ENCODE data around the gene CALHM3. TPM values are rescaled to one million over a fixed set of nuclear protein-coding genes. Genes with fewer than 3 reads are reported as not detected.

The CALHM3 gene
- total RNA-seq, 1 experiment from 2014 or later: 2.3 TPM

DNA sequence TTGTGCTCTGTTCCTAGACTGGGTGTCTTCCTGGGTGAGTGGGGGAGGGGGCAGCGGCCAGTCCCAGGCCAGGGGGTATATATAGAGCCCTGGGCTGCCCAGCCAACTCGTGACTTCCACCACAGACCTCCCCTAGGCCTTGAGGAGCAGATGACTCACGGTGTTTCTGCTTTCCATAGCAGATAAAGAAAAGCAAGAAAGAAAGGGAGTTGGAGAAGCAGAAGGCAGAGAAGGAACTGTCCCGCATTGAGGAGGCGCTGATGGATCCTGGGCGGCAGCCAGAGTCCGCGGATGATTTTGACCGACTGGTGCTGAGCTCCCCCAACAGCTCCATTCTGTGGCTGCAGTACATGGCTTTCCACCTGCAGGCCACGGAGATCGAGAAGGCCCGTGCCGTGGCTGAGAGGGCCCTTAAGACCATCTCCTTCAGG is 37.0 kb downstream of the CALHM3 start:
- no peak overlapping the region for H3K4me3 ChIP-seq (ENCODE audit: low read length)
- no peaks in the 10 kb centered on the region for H3K9me2 ChIP-seq (replicated peaks; ENCODE audit: low read length)
- H4K20me1 ChIP-seq (ENCODE audit: low read length): no peaks in the 10 kb centered on the region
- no peak overlapping the region for H3K27ac ChIP-seq (ENCODE audit: low read length)
- POLR2A ChIA-PET (ENCODE audit: unreplicated experiment): no interaction called here
- H3K9me3 ChIP-seq (ENCODE audit: low read length): no peaks in the 10 kb centered on the region
- TF ChIP-seq EZH2 (IDR thresholded peaks at IDR 0.05; ENCODE audit: low read length, unreplicated experiment) (no peak), CTCF (conservative IDR thresholded peaks at IDR 0.05; ENCODE audit: low read depth, low read length) (no peak), EZH2phosphoT487 (IDR thresholded peaks at IDR 0.05; ENCODE audit: borderline replicate concordance, low read length) (no peak)
- no peak overlapping the region for H3K4me2 ChIP-seq (ENCODE audit: low read length)
- H2AFZ ChIP-seq (ENCODE audit: low read length): no peak overlapping the region
- intact Hi-C loops (cut with micrococcal nuclease): no loop called here
- H3K4me1 ChIP-seq (ENCODE audit: insufficient read depth, low read length): no peaks in the 10 kb centered on the region
- CTCF ChIA-PET: no interaction called here
- no peaks in the 10 kb centered on the region for H3K27me3 ChIP-seq (ENCODE audit: low read length)
- no peak overlapping the region for H3K9ac ChIP-seq (ENCODE audit: low read length)
- peaks cover 16% of the 10 kb centered on the region; the same call in 1 of the 2 replicates for H3K36me3 ChIP-seq (ENCODE audit: low read depth, low read length)
- ATAC-seq: no peak
- no peak for DNase-seq
- no peaks in the 10 kb centered on the region for H3K79me2 ChIP-seq (ENCODE audit: low read length)
- H3F3A ChIP-seq (ENCODE audit: low read length, unreplicated experiment): no peaks in the 10 kb centered on the region
- no TSS peak for BruUV-seq (replicated peaks)

- ChIA-PET CTCF (no interaction called here), POLR2A (ENCODE audit: unreplicated experiment) (no interaction called here)
- DNase-seq (no peak), ATAC-seq (no peak)
- Histone ChIP-seq H3K27ac (ENCODE audit: low read length) (no peak overlapping the region), H4K20me1 (ENCODE audit: low read length) (no peaks in the 10 kb centered on the region), H3K9me2 (replicated peaks; ENCODE audit: low read length) (no peaks in the 10 kb centered on the region), H3K9me3 (ENCODE audit: low read length) (no peaks in the 10 kb centered on the region), H2AFZ (ENCODE audit: low read length) (no peak overlapping the region), H3K9ac (ENCODE audit: low read length) (no peak overlapping the region), H3K27me3 (ENCODE audit: low read length) (no peaks in the 10 kb centered on the region), H3K4me3 (ENCODE audit: low read length) (no peak overlapping the region), H3K36me3 (ENCODE audit: low read depth, low read length) (peaks cover 16% of the 10 kb centered on the region; the same call in 1 of the 2 replicates), H3K79me2 (ENCODE audit: low read length) (no peaks in the 10 kb centered on the region), H3F3A (ENCODE audit: low read length, unreplicated experiment) (no peaks in the 10 kb centered on the region), H3K4me2 (ENCODE audit: low read length) (no peak overlapping the region), H3K4me1 (ENCODE audit: insufficient read depth, low read length) (no peaks in the 10 kb centered on the region)
- no peak for TF ChIP-seq EZH2 (IDR thresholded peaks at IDR 0.05; ENCODE audit: low read length, unreplicated experiment)
- no peak for TF ChIP-seq EZH2phosphoT487 (IDR thresholded peaks at IDR 0.05; ENCODE audit: borderline replicate concordance, low read length)
- no peak for TF ChIP-seq CTCF (conservative IDR thresholded peaks at IDR 0.05; ENCODE audit: low read depth, low read length)
- intact Hi-C loops (cut with micrococcal nuclease): no loop called here
- no TSS peak for BruUV-seq (replicated peaks)
These were observed 37.4 kb downstream of the CALHM3 start for GRCh38 chr10:103441611-103442010.

DNA sequence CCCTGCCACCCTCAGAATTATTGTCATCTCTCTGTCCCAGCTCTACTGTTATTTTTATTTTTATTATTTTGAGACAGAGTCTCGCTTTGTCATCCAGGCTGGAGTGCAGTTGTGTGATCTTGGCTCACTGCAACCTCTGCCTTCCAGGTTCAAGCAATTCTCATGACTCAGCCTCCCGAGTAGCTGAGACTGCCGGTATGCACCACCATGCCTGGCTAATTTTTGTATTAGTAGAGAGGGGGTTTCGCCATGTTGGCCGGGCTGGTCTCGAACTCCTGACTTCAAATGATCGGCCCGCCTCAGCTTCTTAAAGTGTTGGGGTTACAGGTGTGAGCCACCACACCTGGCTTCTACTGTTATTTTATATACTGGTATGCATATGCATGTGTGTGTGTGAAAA is 37.8 kb downstream of the CALHM3 start:
- DNase-seq (no peak), ATAC-seq (no peak)
- ChIA-PET CTCF (no interaction called here), POLR2A (ENCODE audit: unreplicated experiment) (no interaction called here)
- intact Hi-C loops (cut with micrococcal nuclease): no loop called here
- H3K9ac ChIP-seq (ENCODE audit: low read length): no peak overlapping the region
- no peaks in the 10 kb centered on the region for H4K20me1 ChIP-seq (ENCODE audit: low read length)
- H3K36me3 ChIP-seq (ENCODE audit: low read depth, low read length): peaks cover 16% of the 10 kb centered on the region; the same call in 1 of the 2 replicates
- H3K4me1 ChIP-seq (ENCODE audit: insufficient read depth, low read length): no peaks in the 10 kb centered on the region
- no TSS peak for BruUV-seq (replicated peaks)
- H3K27me3 ChIP-seq (ENCODE audit: low read length): no peaks in the 10 kb centered on the region
- no peaks in the 10 kb centered on the region for H3K9me2 ChIP-seq (replicated peaks; ENCODE audit: low read length)
- H3K79me2 ChIP-seq (ENCODE audit: low read length): no peaks in the 10 kb centered on the region
- no peak overlapping the region for H3K4me3 ChIP-seq (ENCODE audit: low read length)
- H3K4me2 ChIP-seq (ENCODE audit: low read length): no peak overlapping the region
- H3K9me3 ChIP-seq (ENCODE audit: low read length): no peaks in the 10 kb centered on the region
- H2AFZ ChIP-seq (ENCODE audit: low read length): no peak overlapping the region
- H3F3A ChIP-seq (ENCODE audit: low read length, unreplicated experiment): no peaks in the 10 kb centered on the region
- TF ChIP-seq EZH2 (IDR thresholded peaks at IDR 0.05; ENCODE audit: low read length, unreplicated experiment) (no peak), EZH2phosphoT487 (IDR thresholded peaks at IDR 0.05; ENCODE audit: borderline replicate concordance, low read length) (no peak), CTCF (conservative IDR thresholded peaks at IDR 0.05; ENCODE audit: low read depth, low read length) (no peak)
- H3K27ac ChIP-seq (ENCODE audit: low read length): no peak overlapping the region

All from PC-3 (cell line).